K562 (cell line): ENCODE results near the gene PPM1N. TPM values are rescaled to one million over a fixed set of nuclear protein-coding genes. Genes with fewer than 3 reads are reported as not detected.

Experiments
- ARID3B ChIP-seq: fragments of 250-450 bp; sonication (Bioruptor Pico); IDR thresholded peaks from 2 replicates; pipeline ENCODE4 v1.4.0; 2020; ENCODE audit warnings: borderline replicate concordance
- CHCHD3 ChIP-seq: fragments of 250-450 bp; sonication (Bioruptor Pico); IDR thresholded peaks from 2 replicates; pipeline ENCODE4 v2.1.2; 2022; ENCODE audit warnings: mild to moderate bottlenecking
- CHD7 ChIP-seq: fragments of 200-600 bp; sonication (generic); IDR thresholded peaks from one replicate; pipeline ENCODE4 v1.6.1; 2012; ENCODE audit warnings: mild to moderate bottlenecking, low read depth, low read length, inconsistent platforms
- ESRRA ChIP-seq: fragments of 450-650 bp; IDR thresholded peaks from 2 replicates; pipeline ENCODE4 v1.6.1; 2014; ENCODE audit warnings: low read depth, mild to moderate bottlenecking, moderate library complexity, borderline replicate concordance
- ETV6 ChIP-seq, 3 experiments: fragments of 150-350 bp in 1 of 3; sonication (generic) in 1 of 3; formaldehyde crosslinking in 1 of 3; IDR thresholded peaks; 2 replicates each; pipeline versions ENCODE4 v1.6.1 to v1.8.0; 2014 to 2022; ENCODE audit warnings: borderline replicate concordance in 2 of 3, low read depth in 2 of 3, antibody characterized with exemption in 1 of 3, low read length in 1 of 3, mild to moderate bottlenecking in 1 of 3, missing genetic modification reagents in 1 of 3
- RBM39 ChIP-seq: fragments of 200-400 bp; formaldehyde crosslinking; optimal IDR thresholded peaks from 2 replicates; pipeline ENCODE3; 2018; ENCODE audit warnings: low read depth, low read length
- SRF ChIP-seq, 2 experiments: fragments of 250-450, 450-650 bp in 1 of 2; sonication (Bioruptor Pico) in 1 of 2; sonication (generic) in 1 of 2; formaldehyde crosslinking; IDR thresholded peaks; 2 replicates each; pipeline versions ENCODE4 v1.5.0 to v1.5.1; 2020 to 2022; ENCODE audit warnings: mild to moderate bottlenecking in 1 of 2, missing genetic modification reagents in 1 of 2
- XRCC3 ChIP-seq: fragments of 450-650 bp; IDR thresholded peaks from 2 replicates; pipeline ENCODE4 v1.6.1; 2017; ENCODE audit warnings: mild to moderate bottlenecking, moderate library complexity
- ZKSCAN1 ChIP-seq: fragments of 150-350 bp; IDR thresholded peaks from 2 replicates; pipeline ENCODE4 v1.6.1; 2016; ENCODE audit warnings: low read depth, low read length
- ZNF324 ChIP-seq: fragments of 250-450 bp; sonication (Bioruptor Pico); IDR thresholded peaks from 2 replicates; pipeline ENCODE4 v1.4.0; 2020; ENCODE audit warnings: mild to moderate bottlenecking
- ZNF584 ChIP-seq: fragments of 200-800 bp; sonication (Bioruptor generic); IDR thresholded peaks from 2 replicates; pipeline ENCODE4 v1.6.1; 2016; ENCODE audit warnings: low read depth, mild to moderate bottlenecking, missing genetic modification characterization, missing compliant biosample characterization
- polyA plus RNA-seq, 8 experiments: library from polyadenylated mRNA; depleted of rRNA in 4 of 8; stranded (reverse) in 5 of 8; unstranded in 3 of 8; fragments of >200 nt; fragmentation: Nextera tagmentation in 2 of 8; fragmentation: Illumina TruSeq in 1 of 8; extraction: Ambion mirVana in 2 of 8; extraction: Trizol in 1 of 8; gene quantifications; 2 replicates each; pipeline versions ENCODE4 v1.2.1 to v1.2.3, GENCODE V29; 2011 to 2014; ENCODE audit warnings: inconsistent platforms in 1 of 8, missing spikeins in 1 of 8
- total RNA-seq, 7 experiments: library from RNA; depleted of rRNA in 6 of 7; stranded (reverse); fragments of >200 nt in 6 of 7; fragmentation: Illumina TruSeq in 2 of 7; extraction: Trizol in 2 of 7; gene quantifications; 2 replicates each; pipeline versions ENCODE4 v1.2.1 to v1.2.3, GENCODE V29; 2011 to 2021; ENCODE audit warnings: low replicate concordance in 1 of 7
- TF ChIP-seq, protein P1 (sequence below): fragments of 250-450 bp; sonication (Bioruptor Pico); IDR thresholded peaks from 2 replicates; pipeline ENCODE4 v1.5.0; 2020; ENCODE audit warnings: mild to moderate bottlenecking

Gene PPM1N
- total and polyA plus RNA-seq, 9 of the 15 experiments (the other 6 are each of a cell fraction or from before 2014, with no cell fraction given) = 4.5 to 15.6 (median 8.7) TPM

DNA sequence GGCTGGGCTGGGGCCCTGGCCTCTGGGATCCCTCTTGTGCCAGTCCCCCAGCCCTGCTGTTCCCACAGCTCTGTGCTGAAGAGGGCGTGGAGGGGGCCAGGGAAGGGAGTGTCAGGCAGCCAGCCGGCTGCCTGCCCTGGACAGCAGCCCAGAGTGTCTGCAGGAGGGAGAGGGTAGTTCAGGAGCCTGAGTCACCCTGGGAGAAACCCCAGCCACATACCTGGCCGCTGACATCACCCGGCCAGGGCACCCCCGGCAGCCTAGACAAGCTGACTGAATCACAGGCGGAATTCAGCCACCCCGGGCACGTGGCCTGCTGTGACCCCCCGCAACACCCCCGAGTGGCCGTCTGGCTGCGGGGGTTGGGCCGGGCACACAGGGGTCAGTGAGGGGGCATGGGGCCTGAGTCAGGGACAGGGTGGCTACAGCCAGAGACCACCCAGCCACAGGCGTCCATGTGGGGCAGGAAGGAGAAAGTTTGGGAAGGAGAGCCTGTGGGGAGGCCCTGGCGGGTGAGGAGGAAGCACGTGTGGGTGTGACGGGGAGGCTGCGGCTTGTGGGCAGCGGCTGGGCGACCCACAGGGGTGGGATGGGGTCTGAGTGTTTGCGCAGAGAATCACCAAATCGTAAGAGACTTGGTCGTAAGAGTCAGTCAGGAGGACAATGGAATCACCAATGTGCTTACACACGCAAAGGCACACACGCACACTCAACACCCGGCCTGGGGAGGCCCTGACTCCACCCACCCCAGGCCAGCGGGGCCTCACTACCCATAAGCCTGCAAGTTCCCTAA, 42.3 kb upstream of the PPM1N start (continued):
- TF ChIP-seq ARID3B (CRISPR knock-in tag) = no peak
- no peak for TF ChIP-seq ESRRA
- no peak for TF ChIP-seq RBM39
- TF ChIP-seq SRF (CRISPR knock-in tag; IDR thresholded peaks at IDR 0.05) = peak in 1 of 2 experiments; percentile 64; a peak in 1 of 4 replicates
- TF ChIP-seq ZKSCAN1 = no peak
- TF ChIP-seq XRCC3 = no peak
- no peak for TF ChIP-seq CHD7
- TF ChIP-seq, protein P1, sequence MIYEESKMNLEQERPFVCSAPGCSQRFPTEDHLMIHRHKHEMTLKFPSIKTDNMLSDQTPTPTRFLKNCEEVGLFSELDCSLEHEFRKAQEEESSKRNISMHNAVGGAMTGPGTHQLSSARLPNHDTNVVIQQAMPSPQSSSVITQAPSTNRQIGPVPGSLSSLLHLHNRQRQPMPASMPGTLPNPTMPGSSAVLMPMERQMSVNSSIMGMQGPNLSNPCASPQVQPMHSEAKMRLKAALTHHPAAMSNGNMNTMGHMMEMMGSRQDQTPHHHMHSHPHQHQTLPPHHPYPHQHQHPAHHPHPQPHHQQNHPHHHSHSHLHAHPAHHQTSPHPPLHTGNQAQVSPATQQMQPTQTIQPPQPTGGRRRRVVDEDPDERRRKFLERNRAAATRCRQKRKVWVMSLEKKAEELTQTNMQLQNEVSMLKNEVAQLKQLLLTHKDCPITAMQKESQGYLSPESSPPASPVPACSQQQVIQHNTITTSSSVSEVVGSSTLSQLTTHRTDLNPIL = no peak
- TF ChIP-seq ZNF584 (CRISPR knock-in tag) = no peak
- TF ChIP-seq CHCHD3 (CRISPR knock-in tag) = no peak
- no peak for TF ChIP-seq ETV6 (IDR thresholded peaks at IDR 0.05; ENCODE audit: borderline replicate concordance in 1 of 2, low read depth in 2 of 2, low read length in 1 of 2)
- no peak for TF ChIP-seq ETV6 (CRISPR knock-in tag; IDR thresholded peaks at IDR 0.05; ENCODE audit: borderline replicate concordance)
- TF ChIP-seq ZNF324 (CRISPR knock-in tag) = no peak
